Activated T-cell treated with anti-CD3 and anti-CD28 coated beads, Interleukin-2, amount 50 U/mL, for 1 hour (primary cell): ENCODE results near the gene SLC23A3.

ENCODE experiments used
- DNase-seq: peaks from one replicate; pipeline ENCODE4 v3.0.0-alpha.2; 2020

Gene SLC23A3

GRCh38 chr2:219175486-219175885, 5.7 kb upstream of the SLC23A3 start:
- DNase-seq: no peak

GRCh38 chr2:219174801-219175200, 5.0 kb upstream of the SLC23A3 start:
- no peak for DNase-seq

- DNase-seq: no peak
Observed at GRCh38 chr2:219174146-219174545, 4.3 kb upstream of the SLC23A3 start.

GRCh38 chr2:219173176-219173575, 3.3 kb upstream of the SLC23A3 start:
- no peak for DNase-seq

GRCh38 chr2:219172231-219173154, 2.7 kb upstream of the SLC23A3 start:
- DNase-seq: no peak

GRCh38 chr2:219171231-219171651, 1.4 kb upstream of the SLC23A3 start:
- peak; percentile 37 for DNase-seq

GRCh38 chr2:219168932-219169331, 897 bp downstream of the SLC23A3 start:
- no peak for DNase-seq

- no peak for DNase-seq
Observed at GRCh38 chr2:219168526-219168925, 1.3 kb downstream of the SLC23A3 start.

GRCh38 chr2:219167997-219168396, 1.8 kb downstream of the SLC23A3 start:
- no peak for DNase-seq

GRCh38 chr2:219165058-219165911, 4.5 kb downstream of the SLC23A3 start:
- DNase-seq: no peak

- DNase-seq: no peak
Observed at GRCh38 chr2:219163156-219163555, 6.7 kb downstream of the SLC23A3 start.

- no peak for DNase-seq
Observed at GRCh38 chr2:219161097-219161496, 8.7 kb downstream of the SLC23A3 start.

GRCh38 chr2:219160186-219161017, 9.4 kb downstream of the SLC23A3 start, which contains the start of gene NHEJ1:
Gene NHEJ1 (minus strand): TSS chr2:219160815. CDS start chr2:219158362, 2,453 bp downstream.
- DNase-seq: peak; percentile 95

- DNase-seq: no peak
Observed at GRCh38 chr2:219159771-219160185, 10.1 kb downstream of the SLC23A3 start.

- DNase-seq: no peak
Observed at GRCh38 chr2:219158586-219158985, 11.2 kb downstream of the SLC23A3 start.

- no peak for DNase-seq
Observed at GRCh38 chr2:219158025-219158424, 11.8 kb downstream of the SLC23A3 start.

GRCh38 chr2:219157396-219157795, 12.4 kb downstream of the SLC23A3 start:
- DNase-seq: no peak

- no peak for DNase-seq
Observed at GRCh38 chr2:219155054-219155644, 14.7 kb downstream of the SLC23A3 start.

- no peak for DNase-seq
Observed at GRCh38 chr2:219149667-219150066, 20.2 kb downstream of the SLC23A3 start.

- no peak for DNase-seq
Observed at GRCh38 chr2:219142329-219142728, 27.5 kb downstream of the SLC23A3 start.

GRCh38 chr2:219140722-219141121, 29.1 kb downstream of the SLC23A3 start:
- no peak for DNase-seq

- DNase-seq: no peak
Observed at GRCh38 chr2:219133976-219134375, 35.9 kb downstream of the SLC23A3 start.
